ENCODE measurements around the gene CUX1.

DNA sequence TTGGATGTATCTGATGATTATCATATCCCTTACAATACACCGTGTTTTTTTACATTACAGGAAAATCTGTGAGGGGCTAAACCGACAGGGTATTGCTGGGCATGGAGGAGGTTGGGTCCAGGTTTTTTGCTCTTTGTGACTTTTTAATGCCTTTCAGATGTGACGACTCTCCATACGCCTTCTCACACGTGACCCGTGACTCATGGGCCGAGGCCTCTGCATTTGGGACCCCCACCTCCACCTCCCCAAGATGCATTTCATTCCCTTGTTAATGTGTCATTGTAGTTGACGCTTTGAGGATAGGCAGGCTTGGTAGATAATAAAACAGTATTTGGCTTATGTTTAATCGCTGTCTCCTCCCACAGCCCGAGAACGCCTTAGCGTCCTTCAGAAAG, 95.3 kb downstream of the CUX1 start:
- TF ChIP-seq POLR2A (IDR thresholded peaks at IDR 0.05) (no peak), EP300 (IDR thresholded peaks at IDR 0.05) (no peak)
- TF ChIP-seq, protein P1, sequence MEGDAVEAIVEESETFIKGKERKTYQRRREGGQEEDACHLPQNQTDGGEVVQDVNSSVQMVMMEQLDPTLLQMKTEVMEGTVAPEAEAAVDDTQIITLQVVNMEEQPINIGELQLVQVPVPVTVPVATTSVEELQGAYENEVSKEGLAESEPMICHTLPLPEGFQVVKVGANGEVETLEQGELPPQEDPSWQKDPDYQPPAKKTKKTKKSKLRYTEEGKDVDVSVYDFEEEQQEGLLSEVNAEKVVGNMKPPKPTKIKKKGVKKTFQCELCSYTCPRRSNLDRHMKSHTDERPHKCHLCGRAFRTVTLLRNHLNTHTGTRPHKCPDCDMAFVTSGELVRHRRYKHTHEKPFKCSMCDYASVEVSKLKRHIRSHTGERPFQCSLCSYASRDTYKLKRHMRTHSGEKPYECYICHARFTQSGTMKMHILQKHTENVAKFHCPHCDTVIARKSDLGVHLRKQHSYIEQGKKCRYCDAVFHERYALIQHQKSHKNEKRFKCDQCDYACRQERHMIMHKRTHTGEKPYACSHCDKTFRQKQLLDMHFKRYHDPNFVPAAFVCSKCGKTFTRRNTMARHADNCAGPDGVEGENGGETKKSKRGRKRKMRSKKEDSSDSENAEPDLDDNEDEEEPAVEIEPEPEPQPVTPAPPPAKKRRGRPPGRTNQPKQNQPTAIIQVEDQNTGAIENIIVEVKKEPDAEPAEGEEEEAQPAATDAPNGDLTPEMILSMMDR (IDR thresholded peaks at IDR 0.05), result no peak

All from ovary (tissue), 3 donors.